ENCODE data around the gene SEPTIN5. TPM values are rescaled to one million over a fixed set of nuclear protein-coding genes. Genes with fewer than 3 reads are reported as not detected.

SEPTIN5 gene
- total and polyA plus RNA-seq, 2 experiments from 2014 or later: 4.3 to 17.2 TPM

- H3K4me1 ChIP-seq (ENCODE audit: insufficient read depth): peaks cover 22% of the 10 kb centered on the region
These were observed 6.7 kb upstream of the SEPTIN5 start for GRCh38 chr22:19707347-19708290.

More at GRCh38 chr22:19707347-19708290, 6.7 kb upstream of the SEPTIN5 start:
- no peak overlapping the region for H3K4me2 ChIP-seq
- no peak for ATAC-seq
- no peaks in the 10 kb centered on the region for H3K9me3 Mint-ChIP-seq
- H3K9me2 ChIP-seq (ENCODE audit: insufficient read depth): no peaks in the 10 kb centered on the region
- no peaks in the 10 kb centered on the region for H4K20me1 ChIP-seq (replicated peaks; ENCODE audit: insufficient read depth)
- H3K27ac Mint-ChIP-seq: no peak overlapping the region
- no peak overlapping the region for H3K4me3 ChIP-seq
- H3K4me3 Mint-ChIP-seq: no peak overlapping the region
- H3K27me3 Mint-ChIP-seq (ENCODE audit: insufficient read depth, low read depth, poor library complexity): peaks cover 37% of the 10 kb centered on the region
- no peaks in the 10 kb centered on the region for H3K36me3 Mint-ChIP-seq (ENCODE audit: low read depth)
- H2AFZ ChIP-seq: no peak overlapping the region
- H3K27me3 ChIP-seq (ENCODE audit: insufficient read depth): peaks cover under 1% of the 10 kb centered on the region; the same call in 1 of the 2 replicates
- H3K79me2 ChIP-seq (replicated peaks; ENCODE audit: insufficient read depth): no peaks in the 10 kb centered on the region
- no peak overlapping the region for H3K27ac ChIP-seq (ENCODE audit: low read depth)
- no peak for DNase-seq (ENCODE audit: low spot score)
- H3K36me3 ChIP-seq (ENCODE audit: insufficient read depth): no peaks in the 10 kb centered on the region
- H3K4me1 Mint-ChIP-seq: peaks cover 32% of the 10 kb centered on the region
- TF ChIP-seq ZNF114 (CRISPR knock-in tag; IDR thresholded peaks at IDR 0.05) (no peak), EZH2phosphoT487 (IDR thresholded peaks at IDR 0.05; ENCODE audit: unreplicated experiment) (no peak), CREB1 (CRISPR knock-in tag; IDR thresholded peaks at IDR 0.05; ENCODE audit: low read depth) (no peak), REST (IDR thresholded peaks at IDR 0.05; ENCODE audit: unreplicated experiment) (no peak), POLR2AphosphoS5 (IDR thresholded peaks at IDR 0.05; ENCODE audit: low read depth) (no peak), CTCF (conservative IDR thresholded peaks at IDR 0.05; ENCODE audit: low read depth in 2 of 2) (no peak), ZNF462 (CRISPR knock-in tag; IDR thresholded peaks at IDR 0.05) (no peak), NANOG (IDR thresholded peaks at IDR 0.05; ENCODE audit: borderline replicate concordance) (no peak), ZNF331 (CRISPR knock-in tag; IDR thresholded peaks at IDR 0.05; ENCODE audit: low read depth) (no peak), EZH2 (IDR thresholded peaks at IDR 0.05; ENCODE audit: low read depth, unreplicated experiment) (no peak), STAT1 (IDR thresholded peaks at IDR 0.05; ENCODE audit: unreplicated experiment) (no peak), ETS1 (IDR thresholded peaks at IDR 0.05) (no peak), JUNB (IDR thresholded peaks at IDR 0.05; ENCODE audit: unreplicated experiment) (no peak)
- 0 out of 2 replicates have a peak, but pooled peaks cover 3% of the 10 kb centered on the region for H3F3A ChIP-seq (replicated peaks; ENCODE audit: low read depth)
